K562 (cell line): ENCODE results near the gene KCNJ2. TPM values are rescaled to one million over a fixed set of nuclear protein-coding genes. Genes with fewer than 3 reads are reported as not detected.

Experiments used
- ATAC-seq: fragments of 200-7000 bp; cut with Tn5 transposase; 3 replicates; pipeline ENCODE4 v1.9.1; 2020; ENCODE audit warnings: moderate library complexity
- BruUV-seq: library from RNA; stranded (reverse); fragments of 400-500 nt; replicated peaks from 2 replicates; lab custom pipeline; 2021; lab: Mats Ljungman, UMichigan
- CTCF ChIA-PET: fragments of 300-600 bp; formaldehyde crosslinking; extraction: SDS; loops from one replicate; lab custom pipeline; 2021; ENCODE audit warnings: low intra/inter-chr PET ratio; lab: Yijun Ruan, JAX
- POLR2A ChIA-PET: fragments of 300-600, 350-650 bp; sonication (Branson Sonifier 250); formaldehyde crosslinking; extraction: SDS; loops from one replicate; lab custom pipeline; 2021; ENCODE audit warnings: antibody characterized with exemption, inconsistent platforms; lab: Yijun Ruan, JAX
- DNase-seq, 4 experiments: peaks; one replicate each; pipeline versions ENCODE4 v3.0.0 to v3.0.0-alpha.2; 2011 to 2018; ENCODE audit warnings: low spot score in 3 of 4, mixed read lengths in 3 of 4; ENCODE audit errors: extremely low read depth in 1 of 4
- FAIRE-seq: peaks from 2 replicates; lab custom pipeline; 2011; peaks lifted over from hg19 to GRCh38; lab: Jason Lieb, UNC
- H2AFZ ChIP-seq: 2 replicates; pipeline ENCODE4 v1.6.0; 2011; ENCODE audit warnings: low read depth, low read length, control low read depth, inconsistent platforms
- H3K27ac ChIP-seq: fragments of 200-600 bp; 3 replicates; pipeline ENCODE4 v1.8.0; 2011; ENCODE audit warnings: low read depth, mild to moderate bottlenecking, control low read depth, inconsistent platforms, low read length, moderate library complexity, mixed read lengths; ENCODE audit errors: extremely low read depth
- H3K27me3 ChIP-seq, 2 experiments: fragments of 300-600 bp in 1 of 2; 2 replicates in 1 of 2; 3 replicates in 1 of 2; pipeline versions ENCODE4 v1.6.0 to v1.8.0; 2011; ENCODE audit warnings: inconsistent platforms in 2 of 2, low read length in 2 of 2, mild to moderate bottlenecking in 1 of 2, mixed read lengths in 1 of 2, moderate library complexity in 1 of 2; ENCODE audit not compliant: control insufficient read depth in 2 of 2, insufficient read depth in 2 of 2
- H3K36me3 ChIP-seq: fragments of 300-600 bp; 3 replicates; pipeline ENCODE4 v1.8.0; 2011; ENCODE audit warnings: mild to moderate bottlenecking, low read length, inconsistent platforms; ENCODE audit not compliant: control insufficient read depth, insufficient read depth
- H3K4me1 ChIP-seq, 2 experiments: fragments of 200-600 bp in 1 of 2; replicated peaks in 1 of 2; 2 replicates in 1 of 2; 3 replicates in 1 of 2; pipeline versions ENCODE4 v1.5.1 to v1.8.0; 2011; ENCODE audit warnings: inconsistent platforms in 2 of 2, low read length in 2 of 2, mild to moderate bottlenecking in 1 of 2, mixed read lengths in 1 of 2, moderate library complexity in 1 of 2; ENCODE audit not compliant: control insufficient read depth in 2 of 2, insufficient read depth in 2 of 2
- H3K4me2 ChIP-seq: 2 replicates; pipeline ENCODE4 v1.6.1; 2011; ENCODE audit warnings: low read length, control low read depth, inconsistent platforms, mixed read lengths; ENCODE audit not compliant: insufficient read depth
- H3K4me3 ChIP-seq: fragments of 200-600 bp; sonication (generic), shearing (Covaris generic); 2 replicates; pipeline ENCODE4 v1.5.1; 2016; ENCODE audit warnings: control low read depth, inconsistent platforms
- H3K79me2 ChIP-seq: fragments of 200-600 bp; 3 replicates; pipeline ENCODE4 v1.8.0; 2011; ENCODE audit warnings: low read length, inconsistent platforms; ENCODE audit not compliant: control insufficient read depth, insufficient read depth
- H3K9ac ChIP-seq, 2 experiments: 2 replicates each; pipeline versions ENCODE4 v1.6.0 to v1.6.1; 2011; ENCODE audit warnings: low read depth in 2 of 2, low read length in 2 of 2, control low read depth in 1 of 2, inconsistent platforms in 1 of 2, mild to moderate bottlenecking in 1 of 2, mixed read lengths in 1 of 2; ENCODE audit not compliant: insufficient read depth in 1 of 2
- H3K9me1 ChIP-seq: one replicate; pipeline ENCODE4 v1.6.0; 2011; ENCODE audit warnings: inconsistent platforms, mild to moderate bottlenecking, low read length, moderate library complexity; ENCODE audit not compliant: control insufficient read depth, insufficient read depth
- H3K9me3 ChIP-seq: replicated peaks from 2 replicates; pipeline ENCODE4 v1.5.1; 2011; ENCODE audit warnings: low read depth, low read length, inconsistent platforms; ENCODE audit not compliant: control insufficient read depth, insufficient read depth
- H4K20me1 ChIP-seq: replicated peaks from 2 replicates; pipeline ENCODE4 v1.6.1; 2011; ENCODE audit warnings: low read length, inconsistent platforms, mixed read lengths; ENCODE audit not compliant: control insufficient read depth, insufficient read depth
- CBX3 ChIP-seq, 2 experiments: IDR thresholded peaks; 1 replicate in 1 of 2; 2 replicates in 1 of 2; pipeline ENCODE4 v1.6.1; 2012; ENCODE audit warnings: inconsistent platforms in 2 of 2, low read length in 2 of 2, borderline replicate concordance in 1 of 2, control low read depth in 1 of 2
- CEBPZ ChIP-seq: fragments of 150-350 bp; IDR thresholded peaks from 2 replicates; pipeline ENCODE4 v1.6.1; 2014; ENCODE audit warnings: low read depth, mild to moderate bottlenecking, low read length, borderline replicate concordance
- ILF3 ChIP-seq: fragments of 450-650 bp; IDR thresholded peaks from 2 replicates; pipeline ENCODE4 v1.6.1; 2018; ENCODE audit warnings: antibody characterized with exemption, mild to moderate bottlenecking, moderate library complexity, borderline replicate concordance
- KDM2B ChIP-seq: fragments of 250-450 bp; sonication (Bioruptor Pico); IDR thresholded peaks from 2 replicates; pipeline ENCODE4 v1.8.0; 2021; ENCODE audit warnings: mild to moderate bottlenecking, moderate library complexity
- PHTF2 ChIP-seq: fragments of 250-450 bp; sonication (Bioruptor Pico); IDR thresholded peaks from 2 replicates; pipeline ENCODE4 v1.5.0; 2021; ENCODE audit warnings: mild to moderate bottlenecking
- SMARCA5 ChIP-seq: fragments of 450-650 bp; IDR thresholded peaks from 2 replicates; pipeline ENCODE4 v1.6.1; 2016
- SMARCB1 ChIP-seq: IDR thresholded peaks from 2 replicates; pipeline ENCODE4 v1.6.1; 2011; ENCODE audit warnings: improper control_type of control experiment, low read depth; ENCODE audit not compliant: insufficient read length
- WGBS: fragments of 100-300 bp; shearing (Covaris generic); methylation state at CpG from one replicate; pipeline ENCODE4 v1.1.6; 2016; ENCODE audit warnings: low coverage, mixed read lengths; ENCODE audit not compliant: insufficient coverage; ENCODE audit errors: missing lambda C conversion rate; 5-methylcytosine and 5-hydroxymethylcytosine counted together
- in situ Hi-C: fragments of 300-500 bp; cut with MboI; formaldehyde crosslinking; loops from 4 replicates; pipeline ENCODE4 v1.15.0; 2018; ENCODE audit warnings: inconsistent platforms, mixed read lengths
- intact Hi-C: fragments of 100-400 bp; cut with micrococcal nuclease; formaldehyde crosslinking; loops from 2 replicates; pipeline ENCODE4 v1.14.2; 2022
- polyA plus RNA-seq, 8 experiments: library from polyadenylated mRNA; depleted of rRNA in 4 of 8; stranded (reverse) in 5 of 8; unstranded in 3 of 8; fragments of >200 nt; fragmentation: Nextera tagmentation in 2 of 8; fragmentation: Illumina TruSeq in 1 of 8; extraction: Ambion mirVana in 2 of 8; extraction: Trizol in 1 of 8; gene quantifications; 2 replicates each; pipeline versions ENCODE4 v1.2.1 to v1.2.3, GENCODE V29; 2011 to 2014; ENCODE audit warnings: inconsistent platforms in 1 of 8, missing spikeins in 1 of 8
- total RNA-seq, 7 experiments: library from RNA; depleted of rRNA in 6 of 7; stranded (reverse); fragments of >200 nt in 6 of 7; fragmentation: Illumina TruSeq in 2 of 7; extraction: Trizol in 2 of 7; gene quantifications; 2 replicates each; pipeline versions ENCODE4 v1.2.1 to v1.2.3, GENCODE V29; 2011 to 2021; ENCODE audit warnings: low replicate concordance in 1 of 7
- TF ChIP-seq, protein P1 (sequence below): fragments of 450-650 bp; IDR thresholded peaks from 2 replicates; pipeline ENCODE4 v1.6.1; 2016; ENCODE audit warnings: antibody characterized with exemption
- TF ChIP-seq, protein P2 (sequence below): fragments of 450-650 bp; IDR thresholded peaks from 2 replicates; pipeline ENCODE4 v1.6.1; 2018; ENCODE audit warnings: mild to moderate bottlenecking, low read depth; ENCODE audit not compliant: partially characterized antibody
- TF ChIP-seq, protein P3 (sequence below): IDR thresholded peaks from 2 replicates; pipeline ENCODE4 v1.6.1; 2014; ENCODE audit warnings: antibody characterized with exemption
- TF ChIP-seq, protein P4 (sequence below): fragments of 250-450 bp; sonication (Bioruptor Pico); IDR thresholded peaks from 2 replicates; pipeline ENCODE4 v1.5.0; 2020; ENCODE audit warnings: mild to moderate bottlenecking

KCNJ2 gene
- total and polyA plus RNA-seq, 9 of the 15 experiments (the other 6 are each of a cell fraction or from before 2014, with no cell fraction given), result not detected

DNA sequence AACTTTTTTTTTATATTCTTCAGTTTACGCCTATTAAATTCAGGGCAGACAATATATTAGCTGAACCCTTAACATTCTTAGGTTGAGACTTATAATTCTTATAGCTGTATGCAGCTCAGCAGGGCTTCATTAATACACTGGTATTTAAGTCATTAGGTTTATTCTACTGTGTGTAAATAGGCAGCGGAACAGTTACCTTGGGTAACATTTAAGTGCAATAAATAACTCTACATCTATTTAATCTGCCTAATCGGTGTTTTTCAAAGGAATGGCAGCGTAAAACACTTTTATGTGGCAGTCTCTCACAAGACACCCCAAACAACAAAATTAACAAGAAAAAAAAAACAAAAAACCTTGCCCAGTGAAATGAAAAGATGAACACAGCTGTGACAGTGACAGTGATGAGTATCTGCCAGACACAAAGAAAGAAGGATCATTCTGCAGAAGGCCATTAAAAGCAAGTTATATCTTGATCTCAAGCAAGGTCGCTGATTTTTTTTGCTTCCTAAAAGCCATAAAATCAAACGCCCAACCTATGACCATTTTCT, 32.6 kb downstream of the KCNJ2 start (continued):
- TF ChIP-seq CEBPZ (no peak), KDM2B (CRISPR knock-in tag) (no peak)

- DNase-seq (no peak), ATAC-seq (no peak), FAIRE-seq (no peak)
- CTCF ChIA-PET, result no interaction called here
- H4K20me1 ChIP-seq, result no peaks in the 10 kb centered on the region
- H3K9me1 ChIP-seq, result no peaks in the 10 kb centered on the region
- in situ Hi-C loops, result no loop called here
- POLR2A ChIA-PET, result no interaction called here
- no peaks in the 10 kb centered on the region for H3K36me3 ChIP-seq
- WGBS, result 0% methylated on average over 2 of the region's 2 CpGs
- H3K4me1 ChIP-seq, result no peaks in the 10 kb centered on the region
- no peaks in the 10 kb centered on the region for H3K79me2 ChIP-seq
- no TSS peak for BruUV-seq
- H2AFZ ChIP-seq, result no peak overlapping the region
- intact Hi-C loops, result no loop called here
- H3K4me2 ChIP-seq, result no peak overlapping the region
- no peak overlapping the region for H3K27ac ChIP-seq
- no peaks in the 10 kb centered on the region for H3K27me3 ChIP-seq
- no peak overlapping the region for H3K9ac ChIP-seq
- H3K4me3 ChIP-seq, result no peak overlapping the region
- no peaks in the 10 kb centered on the region for H3K9me3 ChIP-seq
- TF ChIP-seq, protein P1, sequence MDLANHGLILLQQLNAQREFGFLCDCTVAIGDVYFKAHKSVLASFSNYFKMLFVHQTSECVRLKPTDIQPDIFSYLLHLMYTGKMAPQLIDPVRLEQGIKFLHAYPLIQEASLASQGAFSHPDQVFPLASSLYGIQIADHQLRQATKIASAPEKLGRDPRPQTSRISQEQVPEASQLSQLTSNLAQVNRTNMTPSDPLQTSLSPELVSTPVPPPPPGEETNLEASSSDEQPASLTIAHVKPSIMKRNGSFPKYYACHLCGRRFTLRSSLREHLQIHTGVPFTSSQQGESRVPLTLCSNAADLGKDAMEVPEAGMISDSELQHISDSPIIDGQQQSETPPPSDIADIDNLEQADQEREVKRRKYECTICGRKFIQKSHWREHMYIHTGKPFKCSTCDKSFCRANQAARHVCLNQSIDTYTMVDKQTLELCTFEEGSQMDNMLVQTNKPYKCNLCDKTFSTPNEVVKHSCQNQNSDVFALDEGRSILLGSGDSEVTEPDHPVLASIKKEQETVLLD, result no peak
- TF ChIP-seq SMARCA5 (no peak), PHTF2 (CRISPR knock-in tag) (no peak), ILF3 (no peak), SMARCB1 (no peak), CBX3 (IDR thresholded peaks at IDR 0.05; ENCODE audit: borderline replicate concordance in 1 of 2, low read length in 2 of 2) (no peak)
- TF ChIP-seq, protein P2, sequence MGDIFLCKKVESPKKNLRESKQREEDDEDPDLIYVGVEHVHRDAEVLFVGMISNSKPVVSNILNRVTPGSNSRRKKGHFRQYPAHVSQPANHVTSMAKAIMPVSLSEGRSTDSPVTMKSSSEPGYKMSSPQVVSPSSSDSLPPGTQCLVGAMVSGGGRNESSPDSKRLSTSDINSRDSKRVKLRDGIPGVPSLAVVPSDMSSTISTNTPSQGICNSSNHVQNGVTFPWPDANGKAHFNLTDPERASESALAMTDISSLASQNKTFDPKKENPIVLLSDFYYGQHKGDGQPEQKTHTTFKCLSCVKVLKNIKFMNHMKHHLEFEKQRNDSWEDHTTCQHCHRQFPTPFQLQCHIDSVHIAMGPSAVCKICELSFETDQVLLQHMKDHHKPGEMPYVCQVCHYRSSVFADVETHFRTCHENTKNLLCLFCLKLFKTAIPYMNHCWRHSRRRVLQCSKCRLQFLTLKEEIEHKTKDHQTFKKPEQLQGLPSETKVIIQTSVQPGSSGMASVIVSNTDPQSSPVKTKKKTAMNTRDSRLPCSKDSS, result no peak
- TF ChIP-seq, protein P3, sequence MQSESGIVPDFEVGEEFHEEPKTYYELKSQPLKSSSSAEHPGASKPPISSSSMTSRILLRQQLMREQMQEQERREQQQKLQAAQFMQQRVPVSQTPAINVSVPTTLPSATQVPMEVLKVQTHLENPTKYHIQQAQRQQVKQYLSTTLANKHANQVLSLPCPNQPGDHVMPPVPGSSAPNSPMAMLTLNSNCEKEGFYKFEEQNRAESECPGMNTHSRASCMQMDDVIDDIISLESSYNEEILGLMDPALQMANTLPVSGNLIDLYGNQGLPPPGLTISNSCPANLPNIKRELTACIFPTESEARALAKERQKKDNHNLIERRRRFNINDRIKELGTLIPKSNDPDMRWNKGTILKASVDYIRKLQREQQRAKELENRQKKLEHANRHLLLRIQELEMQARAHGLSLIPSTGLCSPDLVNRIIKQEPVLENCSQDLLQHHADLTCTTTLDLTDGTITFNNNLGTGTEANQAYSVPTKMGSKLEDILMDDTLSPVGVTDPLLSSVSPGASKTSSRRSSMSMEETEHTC, result no peak
- TF ChIP-seq, protein P4, sequence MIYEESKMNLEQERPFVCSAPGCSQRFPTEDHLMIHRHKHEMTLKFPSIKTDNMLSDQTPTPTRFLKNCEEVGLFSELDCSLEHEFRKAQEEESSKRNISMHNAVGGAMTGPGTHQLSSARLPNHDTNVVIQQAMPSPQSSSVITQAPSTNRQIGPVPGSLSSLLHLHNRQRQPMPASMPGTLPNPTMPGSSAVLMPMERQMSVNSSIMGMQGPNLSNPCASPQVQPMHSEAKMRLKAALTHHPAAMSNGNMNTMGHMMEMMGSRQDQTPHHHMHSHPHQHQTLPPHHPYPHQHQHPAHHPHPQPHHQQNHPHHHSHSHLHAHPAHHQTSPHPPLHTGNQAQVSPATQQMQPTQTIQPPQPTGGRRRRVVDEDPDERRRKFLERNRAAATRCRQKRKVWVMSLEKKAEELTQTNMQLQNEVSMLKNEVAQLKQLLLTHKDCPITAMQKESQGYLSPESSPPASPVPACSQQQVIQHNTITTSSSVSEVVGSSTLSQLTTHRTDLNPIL, result no peak
These were observed 33.5 kb downstream of the KCNJ2 start for GRCh38 chr17:70202840-70203239.
